Mucosa of stomach (tissue), 1 donor: ENCODE measurements around the gene FAM229A.
A peak's percentile ranks its signal among the peaks of the same experiment; 100 is the strongest.
"Not testable (repeated sequence)": the region's sequence is repeated elsewhere in the genome, so short reads cannot be mapped to it uniquely, and the experiment has no call there.

ENCODE experiments used
- H3K27me3 ChIP-seq: one replicate; pipeline ENCODE4 v1.7.0; 2013; ENCODE audit warnings: mild to moderate bottlenecking, low read length; ENCODE audit not compliant: control insufficient read depth, insufficient read depth
- H3K36me3 ChIP-seq: one replicate; pipeline ENCODE4 v1.7.0; 2013; ENCODE audit warnings: low read length; ENCODE audit not compliant: control insufficient read depth, insufficient read depth
- H3K4me1 ChIP-seq: one replicate; pipeline ENCODE4 v1.7.0; 2013; ENCODE audit warnings: mild to moderate bottlenecking, low read length; ENCODE audit not compliant: control insufficient read depth, insufficient read depth
- H3K4me3 ChIP-seq: one replicate; pipeline ENCODE4 v1.7.0; 2013; ENCODE audit warnings: low read length
- H3K9ac ChIP-seq: one replicate; pipeline ENCODE4 v1.7.0; 2013; ENCODE audit warnings: mild to moderate bottlenecking, low read length, moderate library complexity
- H3K9me3 ChIP-seq: one replicate; pipeline ENCODE4 v1.7.0; 2013; ENCODE audit warnings: mild to moderate bottlenecking, low read length, moderate library complexity; ENCODE audit not compliant: control insufficient read depth
- donor health status: Pancreatic carcinoma.

FAM229A gene

DNA sequence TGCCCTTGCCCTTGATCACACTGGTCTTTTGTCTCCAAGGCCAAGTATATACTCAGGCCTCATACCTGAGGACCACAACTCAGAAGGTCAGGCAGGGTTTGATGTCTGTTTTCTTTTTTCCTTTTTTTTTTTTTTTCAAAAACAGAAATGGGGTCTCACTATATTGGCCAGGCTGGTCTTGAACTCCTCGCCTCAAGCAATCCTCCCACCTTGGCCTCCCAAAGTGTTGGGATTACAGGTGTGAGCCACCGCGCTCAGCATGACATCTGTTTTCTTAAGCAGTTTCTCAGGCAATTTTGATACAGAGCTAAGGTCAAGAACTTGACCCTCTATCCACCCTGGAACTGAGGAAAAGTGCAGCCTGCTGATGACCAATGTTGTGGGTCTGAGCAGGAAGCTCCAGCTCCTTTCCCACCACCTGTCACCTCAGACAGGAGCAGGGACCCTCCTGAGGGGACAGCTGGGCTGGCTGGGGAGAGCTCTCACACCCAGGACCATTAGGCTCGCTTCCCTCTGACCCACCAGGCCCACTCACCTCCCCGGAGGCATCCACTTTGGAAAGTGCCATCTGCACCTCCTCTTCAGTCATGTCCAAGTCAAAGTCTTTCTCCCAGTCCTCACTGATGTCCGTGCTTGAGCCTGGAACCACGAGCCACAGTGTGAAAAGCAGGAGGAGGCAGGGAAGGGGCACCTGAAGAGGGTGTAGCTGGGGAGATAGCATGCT, 5.8 kb upstream of the FAM229A start:
- Histone ChIP-seq H3K36me3 (peaks cover 26% of the 10 kb centered on the region), H3K9ac (no peak overlapping the region), H3K4me1 (no peaks in the 10 kb centered on the region), H3K4me3 (no peak overlapping the region), H3K9me3 (no peaks in the 10 kb centered on the region), H3K27me3 (no peaks in the 10 kb centered on the region)

- no peaks in the 10 kb centered on the region for H3K9me3 ChIP-seq
- H3K9ac ChIP-seq = no peak overlapping the region
- peaks cover 9% of the 10 kb centered on the region for H3K4me1 ChIP-seq
- H3K4me3 ChIP-seq = no peak overlapping the region
- H3K36me3 ChIP-seq = peaks cover 10% of the 10 kb centered on the region
- H3K27me3 ChIP-seq = no peaks in the 10 kb centered on the region
Measured at GRCh38 chr1:32365445-32365844, 3.2 kb upstream of the FAM229A start.

- Histone ChIP-seq H3K4me1 (peaks cover 9% of the 10 kb centered on the region), H3K9me3 (no peaks in the 10 kb centered on the region), H3K36me3 (peaks cover 10% of the 10 kb centered on the region)
Measured at GRCh38 chr1:32364836-32365235, 2.6 kb upstream of the FAM229A start.

DNA sequence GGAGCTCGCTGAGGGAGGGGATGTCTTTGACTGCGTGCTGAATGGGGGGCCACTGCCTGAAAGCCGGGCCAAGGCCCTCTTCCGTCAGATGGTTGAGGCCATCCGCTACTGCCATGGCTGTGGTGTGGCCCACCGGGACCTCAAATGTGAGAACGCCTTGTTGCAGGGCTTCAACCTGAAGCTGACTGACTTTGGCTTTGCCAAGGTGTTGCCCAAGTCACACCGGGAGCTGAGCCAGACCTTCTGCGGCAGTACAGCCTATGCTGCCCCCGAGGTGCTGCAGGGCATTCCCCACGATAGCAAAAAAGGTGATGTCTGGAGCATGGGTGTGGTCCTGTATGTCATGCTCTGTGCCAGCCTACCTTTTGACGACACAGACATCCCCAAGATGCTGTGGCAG, 1.4 kb upstream of the FAM229A start:
- no peak overlapping the region for H3K9ac ChIP-seq
- peaks cover 9% of the 10 kb centered on the region for H3K4me1 ChIP-seq
- no peak overlapping the region for H3K4me3 ChIP-seq
- peaks cover 10% of the 10 kb centered on the region for H3K36me3 ChIP-seq
- no peaks in the 10 kb centered on the region for H3K27me3 ChIP-seq
- no peaks in the 10 kb centered on the region for H3K9me3 ChIP-seq

More at GRCh38 chr1:32364836-32365235, 2.6 kb upstream of the FAM229A start:
- no peak overlapping the region for H3K4me3 ChIP-seq
- no peak overlapping the region for H3K9ac ChIP-seq
- no peaks in the 10 kb centered on the region for H3K27me3 ChIP-seq

DNA sequence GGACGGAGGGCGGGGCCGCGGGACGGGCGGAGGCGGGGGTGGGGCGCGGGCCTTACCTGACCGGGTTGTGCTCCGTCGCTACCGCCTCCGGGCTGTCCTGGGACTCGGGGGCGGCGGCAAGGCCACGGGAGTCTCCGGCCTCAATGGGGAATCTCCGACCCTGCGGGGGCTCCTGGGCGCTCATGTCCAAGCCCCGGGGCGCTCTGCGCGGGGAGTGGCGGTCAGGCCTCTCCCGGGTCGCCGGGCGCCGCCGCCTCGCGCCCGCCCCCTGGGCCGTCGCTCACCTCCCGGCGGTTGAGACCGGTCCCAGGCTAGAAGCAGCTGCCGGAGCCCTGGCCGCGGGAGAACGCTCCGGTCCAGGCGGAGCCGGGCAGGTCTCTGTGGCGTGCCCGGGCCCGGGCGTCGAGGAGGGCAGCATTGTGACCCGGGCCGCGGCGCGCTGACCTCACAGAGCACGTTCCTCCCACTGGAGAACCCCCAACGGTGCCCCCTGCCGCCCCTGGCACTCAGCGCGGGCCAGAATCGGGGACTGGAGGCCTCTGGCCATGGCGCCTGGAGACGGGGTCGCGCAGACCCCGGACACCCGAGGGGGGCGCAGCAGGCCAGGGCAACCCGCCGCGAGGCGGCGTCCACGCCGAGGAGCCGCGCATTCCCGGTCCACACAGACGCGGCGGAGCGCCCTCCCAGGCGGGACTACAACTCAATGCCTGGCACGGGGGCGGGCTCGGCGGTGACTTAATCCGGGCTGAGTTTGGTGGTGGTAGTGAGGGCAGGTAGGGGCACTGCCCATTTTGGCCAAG, 411 bp downstream of the FAM229A start:
- Histone ChIP-seq H3K9me3 (no peaks in the 10 kb centered on the region), H3K4me1 (peaks cover 9% of the 10 kb centered on the region), H3K4me3 (peak overlapping the region; percentile 19), H3K9ac (peak overlapping the region; percentile 66), H3K36me3 (peaks cover 2% of the 10 kb centered on the region), H3K27me3 (no peaks in the 10 kb centered on the region)

- no peaks in the 10 kb centered on the region for H3K36me3 ChIP-seq
- no peaks in the 10 kb centered on the region for H3K9me3 ChIP-seq
- H3K27me3 ChIP-seq = no peaks in the 10 kb centered on the region
- peak overlapping the region; percentile 66 for H3K9ac ChIP-seq
- peaks cover 9% of the 10 kb centered on the region for H3K4me1 ChIP-seq
- H3K4me3 ChIP-seq = no peak overlapping the region
Measured at GRCh38 chr1:32361308-32361673, 994 bp downstream of the FAM229A start.

DNA sequence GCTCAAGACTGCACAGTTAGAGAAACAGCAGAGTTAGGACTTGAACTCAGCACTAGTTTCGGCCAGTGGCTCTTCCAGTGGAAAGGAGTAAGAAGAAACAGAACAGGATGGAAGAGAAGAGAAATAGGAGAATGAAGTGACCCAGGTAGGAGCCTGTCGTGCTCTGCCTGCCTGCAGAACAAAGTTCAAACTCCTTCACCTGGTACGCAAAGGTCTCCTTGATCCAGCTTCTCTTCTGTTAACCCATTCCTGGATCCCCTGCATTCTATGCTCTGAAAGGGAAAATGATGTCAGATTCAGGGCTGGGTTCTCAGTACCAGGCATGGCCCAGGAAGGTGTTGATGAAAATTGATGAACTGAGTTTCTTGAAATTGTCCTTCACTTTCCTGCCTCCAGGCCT, 3.9 kb downstream of the FAM229A start:
- Histone ChIP-seq H3K36me3 (no peaks in the 10 kb centered on the region), H3K4me3 (no peak overlapping the region), H3K9me3 (no peaks in the 10 kb centered on the region), H3K27me3 (no peaks in the 10 kb centered on the region), H3K4me1 (peaks cover 14% of the 10 kb centered on the region), H3K9ac (no peak overlapping the region)

DNA sequence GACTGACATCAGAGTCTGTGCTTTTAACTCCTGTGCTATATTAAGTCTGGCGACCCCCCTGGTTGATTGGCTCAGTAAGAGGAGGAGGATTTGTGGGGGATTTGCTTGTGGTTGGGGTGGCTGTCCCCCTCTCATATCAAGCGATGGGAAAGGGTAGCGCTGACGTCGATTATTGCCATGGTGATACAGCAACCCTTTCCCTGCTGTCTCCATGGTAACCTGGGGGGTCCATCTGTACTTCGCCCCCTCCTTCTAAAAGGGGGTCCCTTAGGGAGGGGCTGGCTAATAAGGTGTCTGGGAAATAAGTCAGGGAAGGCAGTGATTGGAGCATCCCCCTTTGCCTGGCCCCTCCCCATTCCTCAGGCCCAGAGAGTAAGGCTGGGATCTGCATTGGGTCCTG, 4.7 kb downstream of the FAM229A start:
- H3K27me3 ChIP-seq = no peaks in the 10 kb centered on the region
- H3K4me3 ChIP-seq = no peak overlapping the region
- no peaks in the 10 kb centered on the region for H3K9me3 ChIP-seq
- peaks cover 20% of the 10 kb centered on the region for H3K4me1 ChIP-seq
- no peak overlapping the region for H3K9ac ChIP-seq
- no peaks in the 10 kb centered on the region for H3K36me3 ChIP-seq

GRCh38 chr1:32356478-32356877, 5.8 kb downstream of the FAM229A start:
- H3K27me3 ChIP-seq = no peaks in the 10 kb centered on the region
- H3K9me3 ChIP-seq = no peaks in the 10 kb centered on the region
- no peak overlapping the region for H3K4me3 ChIP-seq
- no peak overlapping the region for H3K9ac ChIP-seq
- H3K4me1 ChIP-seq = peaks cover 21% of the 10 kb centered on the region
- H3K36me3 ChIP-seq = no peaks in the 10 kb centered on the region

DNA sequence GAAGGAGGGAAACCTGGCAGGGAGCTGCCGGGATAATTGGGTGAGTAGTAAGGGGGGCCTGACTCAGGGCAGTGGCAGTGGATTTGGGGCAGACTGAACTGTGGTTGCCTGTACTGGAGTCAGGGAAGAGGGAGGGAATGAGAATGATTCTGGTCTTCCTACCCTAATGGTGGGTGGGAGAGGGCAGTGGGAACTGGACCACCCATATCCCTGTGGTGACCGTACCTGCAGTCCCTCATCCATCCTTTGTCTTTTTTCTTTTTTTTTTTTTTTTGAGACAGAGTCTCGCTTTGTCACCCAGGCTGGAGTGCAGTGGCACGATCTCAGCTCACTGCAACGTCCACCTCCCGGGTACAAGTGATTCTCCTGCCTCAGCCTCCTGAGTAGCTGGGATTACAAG, 6.5 kb downstream of the FAM229A start:
- H3K9me3 ChIP-seq, H3K36me3 ChIP-seq, H3K4me3 ChIP-seq, H3K27me3 ChIP-seq, H3K9ac ChIP-seq: not testable (repeated sequence)
- H3K4me1 ChIP-seq = peaks cover 21% of the 10 kb centered on the region

- H3K4me3 ChIP-seq = no peak overlapping the region
- H3K9me3 ChIP-seq = no peaks in the 10 kb centered on the region
- H3K36me3 ChIP-seq = no peaks in the 10 kb centered on the region
- no peak overlapping the region for H3K9ac ChIP-seq
- no peaks in the 10 kb centered on the region for H3K27me3 ChIP-seq
- peaks cover 21% of the 10 kb centered on the region for H3K4me1 ChIP-seq
Measured at GRCh38 chr1:32353886-32354570, 8.3 kb downstream of the FAM229A start.

DNA sequence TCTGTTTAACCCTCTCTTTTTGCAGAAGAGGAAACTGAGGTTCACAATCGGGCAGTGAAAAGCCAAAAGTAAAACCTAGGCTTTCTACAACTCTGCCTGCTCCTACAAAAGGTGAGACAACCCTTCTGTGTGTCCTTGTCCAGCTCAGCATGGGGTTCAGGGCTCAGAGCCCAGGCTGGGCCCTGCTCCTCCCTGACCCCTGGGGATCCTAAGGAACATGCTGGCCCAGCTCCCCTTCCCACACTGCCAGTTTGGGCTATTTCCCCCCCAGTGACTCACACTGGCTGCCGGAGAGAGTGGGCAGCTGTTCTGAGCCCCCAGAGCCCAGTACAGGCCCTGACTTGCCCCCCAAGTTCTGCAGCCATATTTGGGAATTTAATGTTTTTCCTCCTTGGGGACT, 8.9 kb downstream of the FAM229A start:
- H3K4me1 ChIP-seq = peaks cover 21% of the 10 kb centered on the region
- peak overlapping the region; percentile 22 for H3K9ac ChIP-seq

More for the DNA sequence above, 8.9 kb downstream of the FAM229A start:
- Histone ChIP-seq H3K9me3 (no peaks in the 10 kb centered on the region), H3K36me3 (no peaks in the 10 kb centered on the region), H3K27me3 (no peaks in the 10 kb centered on the region), H3K4me3 (no peak overlapping the region)
